ENCODE data around the gene NINJ2.

Gene NINJ2

GRCh38 chr12:613996-614395 lies 49.2 kb downstream of the NINJ2 start:
- no peak for DNase-seq (ENCODE audit: low spot score)

GRCh38 chr12:612886-613285 lies 50.4 kb downstream of the NINJ2 start:
- no peak for DNase-seq (ENCODE audit: low spot score)

GRCh38 chr12:612293-612692 lies 51.0 kb downstream of the NINJ2 start:
- no peak for DNase-seq (ENCODE audit: low spot score)

- no peak for DNase-seq (ENCODE audit: low spot score)
These were observed 51.5 kb downstream of the NINJ2 start for GRCh38 chr12:611721-612120.

GRCh38 chr12:608921-609320 lies 54.3 kb downstream of the NINJ2 start:
- DNase-seq (ENCODE audit: low spot score) = no peak

- no peak for DNase-seq (ENCODE audit: low spot score)
These were observed 54.8 kb downstream of the NINJ2 start for GRCh38 chr12:608413-608812.

- DNase-seq (ENCODE audit: low spot score) = no peak
These were observed 55.7 kb downstream of the NINJ2 start for GRCh38 chr12:607541-608001.

- no peak for DNase-seq (ENCODE audit: low spot score)
These were observed 58.3 kb downstream of the NINJ2 start for GRCh38 chr12:604956-605355.

- DNase-seq (ENCODE audit: low spot score) = no peak
These were observed 60.6 kb downstream of the NINJ2 start for GRCh38 chr12:602700-603068.

- no peak for DNase-seq (ENCODE audit: low spot score)
These were observed 61.1 kb downstream of the NINJ2 start for GRCh38 chr12:601976-602699.

GRCh38 chr12:599756-600155 lies 63.5 kb downstream of the NINJ2 start:
- no peak for DNase-seq (ENCODE audit: low spot score)

GRCh38 chr12:597926-598568 lies 65.2 kb downstream of the NINJ2 start:
- DNase-seq (ENCODE audit: low spot score) = no peak

GRCh38 chr12:593396-594270 lies 69.6 kb downstream of the NINJ2 start:
- no peak for DNase-seq (ENCODE audit: low spot score)

- no peak for DNase-seq (ENCODE audit: low spot score)
These were observed 71.2 kb downstream of the NINJ2 start for GRCh38 chr12:592024-592505.

- no peak for DNase-seq (ENCODE audit: low spot score)
These were observed 71.8 kb downstream of the NINJ2 start for GRCh38 chr12:591167-592023.

GRCh38 chr12:590206-590750 lies 73.0 kb downstream of the NINJ2 start:
- no peak for DNase-seq (ENCODE audit: low spot score)

GRCh38 chr12:588646-589045 lies 74.6 kb downstream of the NINJ2 start:
- DNase-seq (ENCODE audit: low spot score) = no peak

GRCh38 chr12:588024-588322 lies 75.3 kb downstream of the NINJ2 start:
- no peak for DNase-seq (ENCODE audit: low spot score)

GRCh38 chr12:587132-588023 lies 75.9 kb downstream of the NINJ2 start:
- no peak for DNase-seq (ENCODE audit: low spot score)

GRCh38 chr12:586318-587071 lies 76.8 kb downstream of the NINJ2 start:
- DNase-seq (ENCODE audit: low spot score) = no peak
